ENCODE results near the gene NBAS. TPM values are rescaled to one million over a fixed set of nuclear protein-coding genes. Genes with fewer than 3 reads are reported as not detected.
A peak's percentile ranks its signal among the peaks of the same experiment; 100 is the strongest.

Gene NBAS
- 55.8 TPM for polyA plus RNA-seq
- long read RNA-seq, donor 1, full-length matches to known transcripts, result 3 of 8 reads
- long read RNA-seq, donor 1, partial matches to known transcripts, result 5 of 8 reads
- long read RNA-seq, donor 1, other reads (novel, unspliced or antisense), result 0 of 8 reads
- long read RNA-seq, donor 2, partial matches to known transcripts, result 8 of 12 reads
- long read RNA-seq, donor 2, other reads (novel, unspliced or antisense), result 0 of 12 reads
- long read RNA-seq, donor 3, result 0 reads
- long read RNA-seq, donor 4, result 0 reads
- long read RNA-seq, donor 5, full-length matches to known transcripts, result 1 of 1 reads
- long read RNA-seq, donor 5, partial matches to known transcripts, result 0 of 1 reads
- long read RNA-seq, donor 5, other reads (novel, unspliced or antisense), result 0 of 1 reads
- long read RNA-seq, donor 6, partial matches to known transcripts, result 0 of 2 reads
- long read RNA-seq, donor 6, other reads (novel, unspliced or antisense), result 0 of 2 reads
- long read RNA-seq, donor 7, full-length matches to known transcripts, result 1 of 1 reads
- long read RNA-seq, donor 7, partial matches to known transcripts, result 0 of 1 reads
- long read RNA-seq, donor 7, other reads (novel, unspliced or antisense), result 0 of 1 reads
- long read RNA-seq, donor 8, partial matches to known transcripts, result 28 of 31 reads
- long read RNA-seq, donor 8, other reads (novel, unspliced or antisense), result 0 of 31 reads
- long read RNA-seq, donor 9, partial matches to known transcripts, result 10 of 12 reads
- long read RNA-seq, donor 9, other reads (novel, unspliced or antisense), result 0 of 12 reads
- long read RNA-seq, donor 10, partial matches to known transcripts, result 9 of 10 reads
- long read RNA-seq, donor 10, other reads (novel, unspliced or antisense), result 0 of 10 reads
- long read RNA-seq, donor 11, partial matches to known transcripts, result 0 of 1 reads
- long read RNA-seq, donor 11, other reads (novel, unspliced or antisense), result 0 of 1 reads

DNA sequence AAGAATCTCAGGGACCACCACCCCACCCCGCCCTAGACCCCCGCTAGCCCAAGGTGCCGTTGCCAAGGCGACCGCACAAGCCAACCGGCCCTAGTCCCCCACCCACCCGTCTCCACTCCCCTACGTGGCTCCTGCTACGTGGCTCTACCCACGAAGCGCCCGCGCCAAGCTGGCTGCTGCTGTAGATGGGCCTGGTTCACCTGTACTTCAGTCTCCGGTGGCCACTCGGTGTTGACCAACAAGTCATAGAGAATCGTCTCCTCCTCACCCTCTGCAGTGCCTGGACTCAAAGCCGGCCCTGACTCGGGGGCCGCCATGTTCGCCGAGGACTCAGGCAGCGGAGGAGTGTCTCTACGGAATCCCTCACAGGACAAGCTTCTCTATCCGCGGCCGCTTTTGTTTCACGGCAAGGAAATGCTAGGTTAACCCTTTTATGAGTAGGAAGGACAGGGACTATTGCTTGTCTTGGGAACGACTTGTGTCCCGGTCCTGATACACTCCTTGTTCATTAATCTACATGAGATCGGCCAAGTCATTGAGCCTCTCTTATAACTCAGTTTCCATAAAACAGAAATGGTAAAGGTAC, at the start of gene NBAS:
TSS of gene NBAS (minus strand) at position 347 of the 586 bp plus-strand sequence. CDS start at position 317, 30 bp downstream.
- Histone ChIP-seq H3K27ac (ENCODE audit: low read length) (peak within 1 kb of the TSS; percentile 84), H3K4me3 (ENCODE audit: low read length) (peak within 1 kb of the TSS; percentile 81), H3K36me3 (ENCODE audit: control insufficient read depth, insufficient read depth, low read length) (no peaks in the 10 kb centered on the region), H3K4me1 (ENCODE audit: control insufficient read depth, insufficient read depth, low read length) (peaks cover 21% of the 10 kb centered on the region), H3K9me3 (ENCODE audit: control insufficient read depth, low read depth, low read length) (no peaks in the 10 kb centered on the region), H3K27me3 (ENCODE audit: control insufficient read depth, insufficient read depth, low read length) (no peaks in the 10 kb centered on the region)
- WGBS (ENCODE audit: insufficient coverage, low lambda C conversion rate), result 0% methylated on average over 1 of the region's 30 CpGs
- DNase-seq, result peak; percentile 82 to 94

DNA sequence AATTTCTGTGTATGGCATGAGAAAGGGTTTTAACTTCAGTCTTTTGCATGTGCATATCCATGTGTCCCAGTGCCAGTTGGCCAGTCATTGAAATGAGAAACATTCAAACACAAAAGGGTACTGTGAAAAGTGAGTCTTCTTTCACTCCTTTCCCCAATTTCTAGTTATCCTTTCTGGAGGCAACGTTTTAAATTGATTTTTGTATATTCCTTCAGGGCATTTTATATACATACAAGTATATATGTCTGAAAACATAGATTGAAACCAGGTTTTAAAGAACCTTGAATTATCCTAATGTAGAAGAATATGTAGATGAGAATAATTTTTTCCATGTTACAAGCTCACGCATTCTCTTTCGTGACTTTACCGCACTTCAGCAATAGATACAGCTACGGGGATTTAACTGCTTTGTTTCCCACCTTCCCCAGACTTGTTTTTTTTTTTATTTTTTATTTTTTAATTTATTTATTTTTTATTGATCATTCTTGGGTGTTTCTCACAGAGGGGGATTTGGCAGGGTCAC, 49.4 kb upstream of the NBAS start:
- H3K9me3 ChIP-seq (ENCODE audit: control insufficient read depth, low read depth, low read length), result peaks cover 4% of the 10 kb centered on the region
- DNase-seq, result no peak
- 100% methylated on average over 2 of the region's 5 CpGs for WGBS (ENCODE audit: insufficient coverage, low lambda C conversion rate)
- no peak overlapping the region for H3K27ac ChIP-seq (ENCODE audit: low read length)
- H3K4me3 ChIP-seq (ENCODE audit: low read length), result no peak overlapping the region
- no peaks in the 10 kb centered on the region for H3K27me3 ChIP-seq (ENCODE audit: control insufficient read depth, insufficient read depth, low read length)
- H3K4me1 ChIP-seq (ENCODE audit: control insufficient read depth, insufficient read depth, low read length), result no peaks in the 10 kb centered on the region
- peaks cover 50% of the 10 kb centered on the region for H3K36me3 ChIP-seq (ENCODE audit: control insufficient read depth, insufficient read depth, low read length)

DNA sequence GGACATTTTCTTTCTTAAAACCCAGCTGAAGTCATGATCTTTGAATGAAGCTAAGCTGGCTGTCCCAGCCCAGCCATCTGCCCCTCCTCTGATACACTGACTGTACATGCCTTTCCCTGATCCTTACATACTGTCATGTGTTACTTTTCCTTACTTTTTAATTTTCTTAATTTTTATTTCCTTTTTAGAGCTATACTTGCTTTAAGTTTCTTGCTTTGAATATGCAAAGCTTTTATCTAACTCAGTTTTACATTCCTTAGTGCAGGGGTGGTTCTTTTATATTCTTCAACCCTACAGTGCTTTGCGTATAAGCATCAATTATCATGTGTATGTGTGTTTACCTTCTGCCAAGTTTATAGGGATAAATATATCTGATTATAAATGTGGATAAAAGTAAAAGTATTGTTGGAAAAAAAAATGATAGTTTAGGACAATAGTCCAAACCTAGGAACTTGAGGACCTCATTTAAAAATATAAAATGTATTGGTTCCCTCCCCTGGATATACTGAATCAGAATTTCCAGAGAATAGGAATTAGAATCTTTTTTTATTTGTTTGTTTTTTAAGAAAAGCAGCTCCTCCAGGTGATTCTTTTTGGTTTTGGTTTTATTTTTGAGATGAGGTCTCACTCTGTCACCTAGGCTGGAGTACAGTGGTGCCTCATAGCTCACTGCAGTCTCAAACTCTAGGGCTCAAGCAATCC, 48.4 kb upstream of the NBAS start:
- H3K4me3 ChIP-seq (ENCODE audit: low read length), result no peak overlapping the region
- H3K4me1 ChIP-seq (ENCODE audit: control insufficient read depth, insufficient read depth, low read length), result no peaks in the 10 kb centered on the region
- no peaks in the 10 kb centered on the region for H3K27me3 ChIP-seq (ENCODE audit: control insufficient read depth, insufficient read depth, low read length)
- peaks cover 4% of the 10 kb centered on the region for H3K9me3 ChIP-seq (ENCODE audit: control insufficient read depth, low read depth, low read length)
- 71% methylated on average over 1 of the region's 1 CpG for WGBS (ENCODE audit: insufficient coverage, low lambda C conversion rate)
- no peak for DNase-seq
- no peak overlapping the region for H3K27ac ChIP-seq (ENCODE audit: low read length)
- H3K36me3 ChIP-seq (ENCODE audit: control insufficient read depth, insufficient read depth, low read length), result peaks cover 55% of the 10 kb centered on the region

DNA sequence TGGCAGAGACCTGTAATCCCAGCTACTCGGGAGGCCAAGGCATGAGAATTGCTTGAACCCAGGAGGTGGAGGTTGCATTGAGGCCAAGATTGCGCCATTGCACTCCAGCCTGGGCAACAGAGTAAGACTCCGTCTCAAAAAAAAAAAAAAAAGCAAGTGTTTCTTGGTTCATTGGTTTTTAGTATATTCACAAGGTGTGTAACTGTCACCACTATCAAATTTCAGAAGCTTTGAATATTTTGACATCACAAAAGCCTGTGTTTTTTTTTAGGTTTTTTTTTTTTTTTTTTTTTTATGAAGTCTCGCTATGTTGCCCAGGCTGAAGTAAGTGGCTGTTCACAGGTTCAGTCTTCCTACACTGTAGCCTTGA, 47.2 kb upstream of the NBAS start:
- WGBS (ENCODE audit: insufficient coverage, low lambda C conversion rate), result 100% methylated on average over 1 of the region's 4 CpGs
- DNase-seq, result no peak
- no peak overlapping the region for H3K4me3 ChIP-seq (ENCODE audit: low read length)
- no peaks in the 10 kb centered on the region for H3K27me3 ChIP-seq (ENCODE audit: control insufficient read depth, insufficient read depth, low read length)
- no peak overlapping the region for H3K27ac ChIP-seq (ENCODE audit: low read length)
- peaks cover 54% of the 10 kb centered on the region for H3K36me3 ChIP-seq (ENCODE audit: control insufficient read depth, insufficient read depth, low read length)
- H3K9me3 ChIP-seq (ENCODE audit: control insufficient read depth, low read depth, low read length), result peaks cover 4% of the 10 kb centered on the region
- no peaks in the 10 kb centered on the region for H3K4me1 ChIP-seq (ENCODE audit: control insufficient read depth, insufficient read depth, low read length)

DNA sequence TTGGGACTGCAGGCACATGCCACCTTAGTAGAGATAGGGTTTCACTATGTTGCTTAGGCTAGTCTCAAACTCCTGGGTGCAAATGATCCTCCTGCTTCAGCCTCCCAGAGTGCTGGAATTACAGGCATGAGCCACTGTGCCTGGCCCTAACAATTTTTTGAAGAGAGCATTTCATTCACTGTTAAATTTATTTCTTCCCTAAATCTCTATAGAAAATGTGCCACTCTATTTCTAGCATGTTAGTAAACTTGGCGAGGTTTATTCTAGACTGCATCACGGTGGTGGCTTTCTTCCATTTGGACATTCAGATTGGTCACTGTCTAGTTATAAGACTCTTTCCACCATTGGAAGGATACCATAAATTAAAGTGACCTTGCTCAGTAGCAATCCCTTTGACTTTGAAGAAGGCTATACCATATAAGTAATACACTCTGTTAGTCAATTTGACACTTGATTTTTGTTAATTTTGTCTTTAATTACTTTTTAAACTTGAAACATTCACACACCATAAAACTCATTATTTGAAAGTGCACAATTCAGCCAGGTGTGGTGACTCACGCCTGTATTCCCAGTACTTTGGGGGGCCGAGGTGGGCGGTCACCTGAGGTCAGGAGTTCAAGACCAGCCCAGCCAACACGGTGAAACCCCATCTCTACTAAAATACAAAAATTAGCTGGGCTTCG, 46.7 kb upstream of the NBAS start:
- Histone ChIP-seq H3K9me3 (ENCODE audit: control insufficient read depth, low read depth, low read length) (peaks cover 1% of the 10 kb centered on the region), H3K27me3 (ENCODE audit: control insufficient read depth, insufficient read depth, low read length) (no peaks in the 10 kb centered on the region), H3K27ac (ENCODE audit: low read length) (no peak overlapping the region), H3K36me3 (ENCODE audit: control insufficient read depth, insufficient read depth, low read length) (peaks cover 58% of the 10 kb centered on the region), H3K4me1 (ENCODE audit: control insufficient read depth, insufficient read depth, low read length) (no peaks in the 10 kb centered on the region), H3K4me3 (ENCODE audit: low read length) (no peak overlapping the region)
- no peak for DNase-seq
- WGBS (ENCODE audit: insufficient coverage, low lambda C conversion rate), result no CpG with 5 or more reads among the region's 7 CpGs

DNA sequence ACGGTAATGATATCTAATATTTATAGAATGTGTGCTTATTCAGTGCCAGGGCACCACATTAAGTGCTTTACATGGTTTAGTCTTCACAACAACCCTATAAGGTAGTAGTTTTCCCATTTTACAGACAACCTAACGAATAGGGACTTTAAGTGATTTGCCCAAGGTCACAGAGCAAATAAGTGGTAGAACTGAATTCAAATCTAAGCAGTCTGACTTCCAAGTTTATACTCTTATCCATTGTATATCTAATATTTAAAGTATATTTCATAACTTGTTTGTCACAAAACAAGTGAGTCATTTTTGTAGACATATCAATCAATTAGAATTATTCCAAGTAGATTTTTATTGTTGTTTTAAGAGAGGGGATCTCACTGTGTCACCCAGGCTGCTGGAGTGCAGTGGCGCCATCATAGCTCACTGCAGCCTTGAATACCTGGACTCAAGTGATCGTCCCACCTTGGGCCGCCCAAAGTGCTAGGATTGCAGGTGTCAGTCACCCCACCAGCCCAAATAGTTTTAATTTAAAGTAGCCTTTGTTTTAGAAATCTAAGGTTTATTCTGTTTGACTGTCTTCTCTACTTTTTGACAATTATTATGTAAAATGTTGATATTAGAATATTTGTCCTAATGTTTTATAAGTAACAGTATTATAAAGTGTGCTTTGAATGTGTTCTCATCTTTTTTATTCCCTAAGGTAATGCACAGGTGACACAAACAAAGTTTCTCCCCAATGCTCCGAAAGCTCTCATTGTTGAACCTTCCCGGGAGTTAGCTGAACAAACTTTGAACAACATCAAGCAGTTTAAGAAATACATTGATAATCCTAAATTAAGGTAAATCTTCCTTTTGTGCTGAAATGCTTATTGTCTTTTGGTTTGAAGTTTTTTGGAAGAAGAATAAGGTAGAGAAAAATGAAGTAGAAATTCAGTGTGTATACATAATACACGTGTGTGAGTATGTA, 45.6 kb upstream of the NBAS start:
- Histone ChIP-seq H3K4me3 (ENCODE audit: low read length) (no peak overlapping the region), H3K27ac (ENCODE audit: low read length) (no peak overlapping the region), H3K27me3 (ENCODE audit: control insufficient read depth, insufficient read depth, low read length) (no peaks in the 10 kb centered on the region), H3K9me3 (ENCODE audit: control insufficient read depth, low read depth, low read length) (no peaks in the 10 kb centered on the region), H3K36me3 (ENCODE audit: control insufficient read depth, insufficient read depth, low read length) (peaks cover 69% of the 10 kb centered on the region), H3K4me1 (ENCODE audit: control insufficient read depth, insufficient read depth, low read length) (no peaks in the 10 kb centered on the region)
- 100% methylated on average over 3 of the region's 8 CpGs for WGBS (ENCODE audit: insufficient coverage, low lambda C conversion rate)
- no peak for DNase-seq

DNA sequence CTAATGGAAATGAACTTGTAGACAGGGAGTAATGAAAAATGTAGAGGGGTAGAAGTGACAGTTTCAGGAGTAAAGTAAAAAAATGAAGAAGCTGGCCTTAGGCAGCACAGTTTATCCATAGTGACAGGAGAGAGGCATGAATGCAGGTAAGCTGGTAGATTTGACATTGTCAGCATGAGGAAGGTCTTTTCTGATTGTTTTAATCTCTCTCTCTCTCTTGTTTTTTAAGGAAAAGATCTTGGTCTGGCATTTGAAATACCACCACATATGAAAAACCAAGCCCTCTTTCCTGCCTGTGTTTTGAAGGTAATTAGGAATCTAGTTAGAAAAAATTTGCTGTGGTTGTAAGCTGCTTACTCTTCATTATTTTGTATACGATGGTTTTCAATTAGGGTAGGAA, 44.6 kb upstream of the NBAS start:
- peaks cover 78% of the 10 kb centered on the region for H3K36me3 ChIP-seq (ENCODE audit: control insufficient read depth, insufficient read depth, low read length)
- H3K27me3 ChIP-seq (ENCODE audit: control insufficient read depth, insufficient read depth, low read length), result no peaks in the 10 kb centered on the region
- no peaks in the 10 kb centered on the region for H3K9me3 ChIP-seq (ENCODE audit: control insufficient read depth, low read depth, low read length)
- H3K4me3 ChIP-seq (ENCODE audit: low read length), result no peak overlapping the region
- H3K4me1 ChIP-seq (ENCODE audit: control insufficient read depth, insufficient read depth, low read length), result no peaks in the 10 kb centered on the region
- no CpG with 5 or more reads among the region's 1 CpG for WGBS (ENCODE audit: insufficient coverage, low lambda C conversion rate)
- DNase-seq, result no peak
- no peak overlapping the region for H3K27ac ChIP-seq (ENCODE audit: low read length)

DNA sequence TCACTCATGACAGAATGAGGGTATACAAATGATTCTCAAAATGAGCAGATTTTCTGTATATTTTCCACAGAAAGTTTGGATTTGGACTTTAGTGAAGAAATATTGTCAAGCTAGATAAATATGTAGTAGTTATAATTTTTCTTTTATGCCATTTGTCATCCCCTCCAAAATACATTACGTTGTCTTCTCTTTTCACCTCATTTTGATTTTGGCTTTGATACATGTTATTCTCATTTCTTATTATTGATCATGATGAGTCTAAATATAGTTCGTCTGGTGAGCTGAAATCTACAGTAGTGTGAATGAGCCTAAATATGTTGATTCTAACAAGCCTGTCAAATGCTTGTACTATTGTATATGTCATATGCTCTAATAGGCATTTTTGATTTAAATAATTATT, 42.8 kb upstream of the NBAS start:
- peaks cover 82% of the 10 kb centered on the region for H3K36me3 ChIP-seq (ENCODE audit: control insufficient read depth, insufficient read depth, low read length)
- H3K9me3 ChIP-seq (ENCODE audit: control insufficient read depth, low read depth, low read length), result no peaks in the 10 kb centered on the region
- no peak overlapping the region for H3K4me3 ChIP-seq (ENCODE audit: low read length)
- H3K27me3 ChIP-seq (ENCODE audit: control insufficient read depth, insufficient read depth, low read length), result no peaks in the 10 kb centered on the region
- H3K27ac ChIP-seq (ENCODE audit: low read length), result no peak overlapping the region
- 100% methylated on average over 2 of the region's 2 CpGs for WGBS (ENCODE audit: insufficient coverage, low lambda C conversion rate)
- H3K4me1 ChIP-seq (ENCODE audit: control insufficient read depth, insufficient read depth, low read length), result no peaks in the 10 kb centered on the region
- no peak for DNase-seq
